Progenitor cell of endocrine pancreas (in vitro differentiated cells): ENCODE results near the gene MLPH. TPM values are rescaled to one million over a fixed set of nuclear protein-coding genes. Genes with fewer than 3 reads are reported as not detected.

Source experiments
- DNase-seq: peaks from one replicate; pipeline ENCODE4 v3.0.0; 2021; ENCODE audit warnings: low spot score; ENCODE audit not compliant: unreplicated experiment
- H3K27ac Mint-ChIP-seq: 2 replicates; pipeline ENCODE4 v1.8.0; 2021; ENCODE audit warnings: mild to moderate bottlenecking, moderate library complexity, mixed read lengths
- H3K27me3 Mint-ChIP-seq: 2 replicates; pipeline ENCODE4 v1.8.0; 2021; ENCODE audit warnings: mixed read lengths
- H3K36me3 Mint-ChIP-seq: 2 replicates; pipeline ENCODE4 v1.8.0; 2022; ENCODE audit warnings: mixed read lengths; ENCODE audit not compliant: insufficient read depth
- H3K4me1 Mint-ChIP-seq: 2 replicates; pipeline ENCODE4 v1.8.0; 2021; ENCODE audit warnings: low read depth, mixed read lengths
- H3K4me3 Mint-ChIP-seq: 2 replicates; pipeline ENCODE4 v1.8.0; 2021; ENCODE audit warnings: low read depth, mild to moderate bottlenecking, moderate library complexity, mixed read lengths
- H3K9me3 Mint-ChIP-seq: 2 replicates; pipeline ENCODE4 v1.8.0; 2021; ENCODE audit warnings: low read depth, mixed read lengths
- CTCF ChIP-seq: fragments of 200-600 bp; sonication (generic); IDR thresholded peaks from one replicate; pipeline ENCODE4 v1.5.0; 2021; ENCODE audit warnings: antibody characterized with exemption, mild to moderate bottlenecking; ENCODE audit not compliant: unreplicated experiment
- total RNA-seq: library from RNA; stranded (reverse); gene quantifications from 2 replicates; pipeline ENCODE4 v1.2.1, GENCODE V29; 2021

The MLPH gene
- total RNA-seq, 1 donor from 2014 or later = 1.2 TPM

GRCh38 chr2:237529452-237530402 is 42.7 kb downstream of the MLPH start:
- TF ChIP-seq CTCF = no peak
- H3K27me3 Mint-ChIP-seq = peaks cover 9% of the 10 kb centered on the region
- no peaks in the 10 kb centered on the region for H3K36me3 Mint-ChIP-seq
- no peak for DNase-seq
- H3K4me1 Mint-ChIP-seq = no peaks in the 10 kb centered on the region
- H3K9me3 Mint-ChIP-seq = no peaks in the 10 kb centered on the region
- no peak overlapping the region for H3K4me3 Mint-ChIP-seq
- H3K27ac Mint-ChIP-seq = no peak overlapping the region

GRCh38 chr2:237530472-237531433 is 43.7 kb downstream of the MLPH start:
- Mint-ChIP-seq H3K27ac (no peak overlapping the region), H3K36me3 (no peaks in the 10 kb centered on the region), H3K9me3 (no peaks in the 10 kb centered on the region), H3K4me1 (peaks cover 4% of the 10 kb centered on the region), H3K27me3 (peaks cover 12% of the 10 kb centered on the region), H3K4me3 (no peak overlapping the region)
- no peak for TF ChIP-seq CTCF
- no peak for DNase-seq

GRCh38 chr2:237532160-237532559 is 45.1 kb downstream of the MLPH start:
- peak overlapping the region; percentile 56 for H3K27ac Mint-ChIP-seq
- H3K27me3 Mint-ChIP-seq = peaks cover 10% of the 10 kb centered on the region
- H3K4me3 Mint-ChIP-seq = no peak overlapping the region
- no peaks in the 10 kb centered on the region for H3K9me3 Mint-ChIP-seq
- no peak for TF ChIP-seq CTCF
- DNase-seq = no peak
- peaks cover 4% of the 10 kb centered on the region for H3K4me1 Mint-ChIP-seq
- H3K36me3 Mint-ChIP-seq = no peaks in the 10 kb centered on the region

- Mint-ChIP-seq H3K27ac (no peak overlapping the region), H3K36me3 (no peaks in the 10 kb centered on the region), H3K4me1 (peaks cover 4% of the 10 kb centered on the region), H3K9me3 (no peaks in the 10 kb centered on the region), H3K4me3 (no peak overlapping the region), H3K27me3 (peaks cover 9% of the 10 kb centered on the region)
- TF ChIP-seq CTCF = no peak
- no peak for DNase-seq
Measured at GRCh38 chr2:237533668-237534161, 46.7 kb downstream of the MLPH start.

- H3K4me1 Mint-ChIP-seq = peaks cover 4% of the 10 kb centered on the region
Measured at GRCh38 chr2:237534380-237534779, 47.3 kb downstream of the MLPH start.

More at GRCh38 chr2:237534380-237534779, 47.3 kb downstream of the MLPH start:
- Mint-ChIP-seq H3K4me3 (no peak overlapping the region), H3K36me3 (no peaks in the 10 kb centered on the region), H3K9me3 (no peaks in the 10 kb centered on the region), H3K27me3 (peaks cover 9% of the 10 kb centered on the region), H3K27ac (no peak overlapping the region)
- no peak for DNase-seq
- TF ChIP-seq CTCF = no peak
